Stimulated activated CD8-positive, alpha-beta memory T cell treated with anti-CD3 and anti-CD28 coated beads, Interleukin-7, amount 100 ng/mL, for 1 hour (primary cell): Measurements from ENCODE around the gene DNAAF9.

ENCODE experiments used
- DNase-seq, 2 donors: peaks; one replicate each; pipeline ENCODE4 v3.0.0-alpha.2; 2020; ENCODE audit warnings: low read depth in 2 of 2

Gene DNAAF9

GRCh38 chr20:3410464-3410863 lies 3.0 kb upstream of the DNAAF9 start:
- no peak for DNase-seq

GRCh38 chr20:3409417-3409816 lies 1.9 kb upstream of the DNAAF9 start:
- DNase-seq: no peak

DNA sequence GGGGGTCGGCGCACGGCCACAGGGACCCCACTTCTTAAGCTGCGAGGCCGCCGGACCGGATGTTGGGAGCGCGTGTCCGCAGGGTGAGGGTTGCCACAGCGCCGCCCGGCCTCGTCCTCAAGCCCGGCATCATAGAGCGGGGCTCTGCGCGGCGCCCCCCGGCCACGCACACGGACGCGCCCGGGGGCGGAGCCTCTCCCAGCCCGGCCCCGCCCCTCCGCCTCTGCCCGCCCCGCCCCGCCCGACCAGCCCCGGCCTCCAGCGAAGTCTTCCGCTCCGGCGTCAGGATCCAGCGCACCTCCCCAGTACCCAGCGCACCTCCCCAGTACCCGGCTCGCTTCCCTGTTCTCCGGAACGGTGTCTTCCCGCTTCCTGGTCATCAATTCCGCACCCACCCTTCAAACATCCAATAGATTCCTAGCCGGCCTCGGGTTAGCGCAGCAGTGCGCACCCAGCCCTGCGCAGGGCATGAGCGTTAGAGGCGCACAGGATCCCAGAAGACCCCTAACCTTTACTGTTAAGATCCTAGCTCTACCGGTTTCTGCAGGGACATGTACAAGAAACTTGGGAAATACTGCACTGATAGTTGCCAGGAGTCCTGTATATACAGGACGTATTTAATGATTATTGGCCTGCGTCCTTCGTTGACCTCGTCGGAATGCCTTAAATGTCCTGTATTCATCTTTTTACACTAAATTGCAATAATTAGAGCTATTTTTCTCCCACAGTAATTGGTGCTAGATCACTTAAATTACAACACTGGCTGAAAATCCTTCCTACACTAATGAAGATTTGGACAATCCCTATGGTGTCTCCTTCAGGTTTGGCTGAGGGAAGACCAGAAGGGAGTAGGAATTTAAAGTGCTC lies 535 bp upstream of the DNAAF9 start:
- DNase-seq: peak; percentile 39 to 43

DNA sequence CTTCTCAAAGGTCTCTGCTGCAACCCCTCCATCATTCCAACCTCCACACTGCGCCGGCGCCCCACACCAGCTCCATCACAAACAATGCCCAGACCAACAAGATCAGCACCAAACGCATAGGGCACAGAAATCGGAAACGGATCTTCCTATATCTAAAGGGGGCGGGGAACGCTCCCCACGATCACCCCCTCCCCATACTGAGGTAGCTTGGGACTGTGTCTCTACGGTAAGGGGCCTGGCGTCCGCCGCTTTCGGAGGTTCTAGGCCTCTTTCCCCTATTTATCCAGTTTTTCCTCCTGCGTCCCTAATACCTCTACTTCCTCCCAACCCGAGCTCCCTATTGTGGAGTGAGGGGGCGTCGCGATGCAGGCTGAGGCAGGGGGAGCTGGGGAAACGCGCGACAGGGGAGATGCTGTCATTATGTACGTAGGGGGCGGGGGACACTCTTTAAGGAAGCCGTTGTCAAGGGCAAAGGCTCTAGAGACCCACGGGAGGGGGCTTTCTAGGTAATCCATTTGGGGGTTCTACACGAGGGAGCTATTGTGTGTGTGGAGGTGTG lies 909 bp downstream of the DNAAF9 start:
- DNase-seq: no peak

DNA sequence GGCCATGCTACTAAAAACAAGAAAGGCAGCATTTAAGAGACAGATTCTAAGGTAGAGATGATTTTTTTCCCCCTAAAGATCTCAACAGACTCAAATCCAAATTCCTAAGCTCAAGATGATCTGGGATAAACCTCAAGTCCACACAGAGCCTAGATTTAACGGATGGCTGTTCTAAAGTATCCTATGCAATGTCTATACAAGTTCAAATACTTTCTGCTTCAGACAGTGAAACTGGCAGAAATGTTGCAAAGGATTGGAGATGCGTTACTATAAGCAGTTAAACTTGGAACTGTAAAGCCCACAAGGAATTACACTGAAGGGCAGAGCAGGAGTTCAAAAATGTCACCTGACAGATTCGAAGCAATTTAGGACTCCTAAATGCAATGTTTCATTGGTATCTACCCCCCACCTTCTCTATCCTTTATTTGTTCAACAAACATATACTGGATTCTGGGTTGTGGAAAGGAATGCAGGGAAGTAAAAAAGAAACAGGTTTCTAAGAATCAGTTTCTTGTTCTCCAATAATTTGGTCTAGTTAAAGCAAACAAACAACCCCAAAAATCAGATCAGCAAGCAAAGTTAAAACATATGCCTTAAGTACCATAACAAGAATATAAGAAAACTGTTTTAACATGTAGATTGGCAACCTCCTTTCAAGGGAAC lies 1.6 kb downstream of the DNAAF9 start:
- no peak for DNase-seq

- no peak for DNase-seq
Observed at GRCh38 chr20:3405139-3405538, 2.3 kb downstream of the DNAAF9 start.

- DNase-seq: no peak
Observed at GRCh38 chr20:3404402-3404801, 3.1 kb downstream of the DNAAF9 start.

DNA sequence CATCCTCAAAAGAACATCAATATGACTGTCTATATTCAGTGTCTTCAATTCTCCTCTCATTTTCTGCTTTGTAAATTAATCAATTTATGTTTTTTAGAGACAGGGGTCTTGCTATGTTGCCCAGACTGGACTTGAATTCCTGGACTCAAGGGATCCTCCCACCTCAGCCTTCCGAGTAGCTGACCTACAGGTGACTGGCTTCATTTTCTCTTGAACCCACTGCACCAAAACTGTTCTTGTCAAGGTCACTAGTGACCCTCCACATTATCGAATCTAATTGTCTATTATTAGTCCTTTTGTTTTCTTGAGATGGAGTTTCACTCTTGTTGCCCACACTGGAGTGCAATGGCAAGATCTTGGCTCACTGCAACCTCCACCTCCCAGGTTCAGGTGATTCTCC lies 3.7 kb downstream of the DNAAF9 start:
- no peak for DNase-seq

DNA sequence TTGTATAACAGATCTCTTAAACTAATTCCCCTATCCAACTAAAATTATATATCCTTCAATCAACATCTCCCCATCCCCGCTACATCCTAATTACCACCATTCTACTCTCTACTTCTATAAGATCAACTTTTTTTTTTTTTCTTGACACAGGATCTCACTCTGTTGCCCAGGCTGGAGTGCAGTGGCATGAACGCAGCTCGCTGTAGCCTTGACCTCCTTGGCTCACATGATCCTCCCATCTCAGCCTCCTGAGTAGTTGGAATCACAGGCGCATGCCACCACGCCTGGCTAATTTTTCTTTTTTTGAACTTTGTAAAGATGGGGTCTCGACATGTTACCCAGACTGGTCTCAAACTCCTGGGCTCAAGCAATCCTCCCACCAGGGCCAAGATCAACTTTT lies 5.0 kb downstream of the DNAAF9 start:
- no peak for DNase-seq

GRCh38 chr20:3400260-3401155 lies 7.0 kb downstream of the DNAAF9 start:
- no peak for DNase-seq

DNA sequence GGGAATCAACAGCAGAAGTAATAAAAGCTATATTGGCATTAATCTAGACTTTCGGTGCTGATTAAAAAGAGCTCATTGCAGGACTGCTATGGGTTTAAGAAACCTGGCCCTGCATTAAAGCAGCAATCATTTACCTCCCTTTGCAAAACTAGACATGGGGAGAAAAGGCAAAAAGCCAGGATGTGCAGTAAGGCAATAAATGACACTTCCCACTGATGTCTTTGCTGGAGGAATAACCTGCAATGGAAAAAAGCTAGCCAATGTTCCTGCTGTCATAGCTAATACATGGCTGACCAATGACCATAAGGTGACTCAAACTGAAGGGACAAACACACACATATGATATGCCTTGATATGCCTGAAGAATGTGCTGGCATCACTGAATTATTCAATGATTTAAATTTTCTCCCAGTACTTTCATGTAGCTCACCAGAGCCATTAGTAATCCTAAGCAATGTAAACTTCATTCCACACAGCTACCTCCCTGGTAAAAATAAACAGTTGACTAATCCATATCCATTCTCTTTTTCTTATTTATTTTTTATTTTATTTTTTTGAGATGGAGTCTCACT lies 8.7 kb downstream of the DNAAF9 start:
- DNase-seq: no peak

DNA sequence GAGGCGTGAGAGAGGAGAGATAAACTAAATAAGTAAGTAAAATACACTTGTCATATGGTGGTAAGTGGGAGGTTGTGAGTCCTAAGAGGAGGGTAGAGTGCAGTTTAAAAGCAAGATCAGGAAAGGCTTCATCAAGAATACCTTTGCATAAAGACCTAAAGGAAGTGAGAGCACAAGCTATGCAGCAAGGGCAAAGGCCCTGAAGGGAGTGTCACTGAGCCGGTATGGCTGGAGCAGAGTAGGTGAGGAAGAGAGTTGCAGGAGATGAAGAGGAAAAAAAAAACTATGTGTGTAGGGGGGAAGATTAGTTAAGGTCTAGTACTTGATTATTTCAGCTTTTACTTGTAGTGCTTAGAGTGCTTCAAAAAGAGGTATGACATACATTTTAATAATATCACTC lies 11.0 kb downstream of the DNAAF9 start:
- no peak for DNase-seq

DNA sequence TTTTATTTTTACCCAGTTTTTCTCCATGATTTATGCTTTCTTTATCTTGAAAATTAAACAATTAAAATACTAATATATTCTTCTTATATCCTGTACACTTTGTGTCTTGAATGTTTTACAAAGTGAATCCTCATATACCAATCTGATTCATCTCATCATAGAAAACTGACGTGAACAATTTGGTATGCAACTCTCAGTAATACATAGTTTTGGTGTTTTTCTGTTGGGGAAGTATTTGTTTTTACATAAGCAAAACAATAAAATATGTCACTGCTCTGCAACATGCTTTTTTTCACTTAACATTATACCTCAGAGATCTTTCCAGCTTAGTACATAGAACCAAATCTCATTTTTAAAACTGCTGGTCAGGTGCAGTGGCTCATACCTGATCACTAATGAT lies 14.7 kb downstream of the DNAAF9 start:
- DNase-seq: no peak

- no peak for DNase-seq
Observed at GRCh38 chr20:3390759-3391425, 16.6 kb downstream of the DNAAF9 start.

GRCh38 chr20:3383878-3384495 lies 23.5 kb downstream of the DNAAF9 start:
- DNase-seq: no peak

DNA sequence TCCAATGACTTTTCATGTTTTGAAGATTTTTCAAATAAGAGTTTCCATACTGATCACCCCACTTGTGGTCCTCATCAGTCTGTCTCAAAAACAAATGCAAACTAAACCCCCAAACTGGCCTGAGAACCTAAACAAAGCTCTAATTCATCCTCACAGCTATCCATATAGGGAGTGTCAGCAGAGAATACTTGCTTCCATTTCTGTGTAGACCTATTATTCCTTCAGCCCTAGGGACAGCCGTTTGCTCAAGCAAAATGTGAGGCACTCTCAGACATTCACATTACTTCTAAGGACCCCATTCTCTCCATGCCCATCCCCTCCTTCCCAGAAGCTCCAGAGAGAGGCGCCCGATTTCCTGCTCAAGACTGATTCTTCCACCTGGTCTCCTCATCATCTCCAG lies 24.6 kb downstream of the DNAAF9 start:
- DNase-seq: no peak

DNA sequence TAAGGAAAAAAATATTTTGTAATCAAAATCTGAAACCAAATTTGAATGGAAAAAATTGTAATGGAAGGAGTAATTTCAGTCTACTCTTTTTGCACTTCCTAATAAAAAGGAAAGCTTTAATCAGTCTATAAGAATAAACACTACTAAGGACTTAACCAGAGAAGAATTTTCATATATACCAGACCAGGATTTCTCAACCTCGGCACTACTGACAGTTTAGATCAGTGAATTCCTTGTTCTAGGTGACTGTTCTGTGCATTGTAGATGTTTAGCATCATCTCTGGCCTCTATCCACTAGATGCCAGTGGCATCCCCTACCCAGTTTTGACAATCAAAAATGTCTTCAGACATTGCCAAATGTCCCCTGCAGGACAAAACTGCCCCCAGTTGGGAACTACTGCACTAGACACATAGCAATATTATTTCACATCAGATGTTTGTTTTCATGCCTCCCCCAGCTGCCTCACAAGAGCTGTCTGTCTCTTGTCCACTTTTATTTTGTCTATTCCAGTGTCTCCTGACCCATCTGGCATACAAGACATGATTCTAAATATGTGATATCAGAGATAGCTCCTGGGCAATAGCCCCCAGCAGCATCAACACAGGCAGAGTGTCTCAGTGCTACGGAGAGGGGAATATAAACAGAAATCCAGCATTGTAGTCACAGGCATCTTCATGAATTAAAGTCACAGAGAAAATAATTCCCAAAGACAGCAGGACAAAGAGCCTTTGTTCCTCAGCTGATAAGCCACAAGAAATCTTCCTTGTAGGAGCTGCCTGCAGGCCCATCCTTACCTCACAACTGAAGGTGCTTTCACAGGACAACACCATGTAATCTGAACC lies 27.0 kb downstream of the DNAAF9 start:
- no peak for DNase-seq

- DNase-seq: no peak
Observed at GRCh38 chr20:3378138-3378537, 29.3 kb downstream of the DNAAF9 start.

- DNase-seq: no peak
Observed at GRCh38 chr20:3377644-3378043, 29.8 kb downstream of the DNAAF9 start.

DNA sequence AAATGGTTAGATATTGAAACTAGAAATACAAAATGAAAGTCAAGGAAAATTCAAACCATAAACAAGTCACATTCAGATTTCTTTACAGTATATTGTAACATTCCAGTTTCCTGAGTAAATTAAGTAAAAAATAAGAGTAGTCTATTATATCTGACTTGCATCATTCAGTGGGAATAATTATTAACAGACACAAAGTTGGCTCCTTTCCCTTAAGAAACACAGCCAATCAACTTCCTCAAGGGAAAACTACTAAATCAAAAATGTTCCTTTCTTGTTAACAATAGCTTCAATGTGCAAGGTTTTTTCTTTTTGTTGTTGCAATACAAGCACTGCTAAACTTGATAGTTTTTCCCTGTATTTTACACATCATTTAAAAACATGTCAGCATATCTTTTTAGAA lies 33.2 kb downstream of the DNAAF9 start:
- no peak for DNase-seq
